ENCODE data around the gene SLC35E2B. TPM values are rescaled to one million over a fixed set of nuclear protein-coding genes. Genes with fewer than 3 reads are reported as not detected.

SLC35E2B gene
- 17.1 and 19.7 TPM in 2 replicates for total RNA-seq

GRCh38 chr1:1692714-1693647 lies at the start of gene SLC35E2B:
Gene SLC35E2B (minus strand): TSS chr1:1692795. CDS start chr1:1676699, 16,096 bp downstream.

GRCh38 chr1:1724035-1724864 lies 31.7 kb upstream of the SLC35E2B start, which contains the start of gene CDK11A:
Gene CDK11A (minus strand): TSS chr1:1724357. CDS start chr1:1722818, 1,539 bp downstream.

GRCh38 chr1:1658583-1659549 lies 33.7 kb downstream of the SLC35E2B start, which contains the start of gene CDK11B:
Gene CDK11B (minus strand): TSS chr1:1659004. CDS start chr1:1657485, 1,519 bp downstream.

GRCh38 chr1:1631782-1632420 lies 60.7 kb downstream of the SLC35E2B start, which contains the start of gene MMP23B:
Gene MMP23B (plus strand): TSS chr1:1632173. CDS start chr1:1632219, 46 bp downstream.

GRCh38 chr1:1615256-1616044 lies 77.1 kb downstream of the SLC35E2B start, which contains the start of gene MIB2:
Gene MIB2 (plus strand): TSS chr1:1615500. CDS start chr1:1623453, 7,953 bp downstream.

Other genes starting within 250 kb of the SLC35E2B start
- gene ATAD3C, start 243.1 kb downstream of the SLC35E2B start, total RNA-seq, result 0.07 TPM in 1 of 2 replicates, not detected in the other
- 40.2 and 43.1 TPM in 2 replicates for gene ATAD3B, start 221.0 kb downstream of the SLC35E2B start, total RNA-seq
- gene ATAD3A, start 180.6 kb downstream of the SLC35E2B start, total RNA-seq, result 50.7 and 56.6 TPM in 2 replicates
- 0.69 and 1.7 TPM in 2 replicates for gene TMEM240, start 152.2 kb downstream of the SLC35E2B start, total RNA-seq
- gene SSU72, start 117.9 kb downstream of the SLC35E2B start, total RNA-seq, result 111 and 116 TPM in 2 replicates
- gene FNDC10, start 92.7 kb downstream of the SLC35E2B start, total RNA-seq, result 2.1 and 3.1 TPM in 2 replicates
- gene MIB2, start 77.3 kb downstream of the SLC35E2B start, total RNA-seq, result 15.9 and 17.7 TPM in 2 replicates
- gene MMP23B, start 60.6 kb downstream of the SLC35E2B start, total RNA-seq, result 0.49 and 2.4 TPM in 2 replicates
- gene CDK11B, start 33.8 kb downstream of the SLC35E2B start, total RNA-seq, result 13.1 and 13.5 TPM in 2 replicates
- gene CDK11A, start 31.6 kb upstream of the SLC35E2B start, total RNA-seq, result 6.4 and 11.1 TPM in 2 replicates
- gene NADK, start 85.7 kb upstream of the SLC35E2B start, total RNA-seq, result 56.0 and 60.1 TPM in 2 replicates
- 177 and 193 TPM in 2 replicates for gene GNB1, start 198.3 kb upstream of the SLC35E2B start, total RNA-seq
- not detected in 2 replicates for gene CALML6, start 222.5 kb upstream of the SLC35E2B start, total RNA-seq
- not detected in 2 replicates for gene TMEM52, start 226.5 kb upstream of the SLC35E2B start, total RNA-seq

All from mammary microvascular endothelial cell (primary cell).